ENCODE data around the gene FBXO39. TPM values are rescaled to one million over a fixed set of nuclear protein-coding genes. Genes with fewer than 3 reads are reported as not detected.

FBXO39 gene
- total RNA-seq, 3 donors from 2014 or later (not counting 1 experiment from before 2014, with no cell fraction given): 0.40 to 0.72 (median 0.43) TPM

DNA sequence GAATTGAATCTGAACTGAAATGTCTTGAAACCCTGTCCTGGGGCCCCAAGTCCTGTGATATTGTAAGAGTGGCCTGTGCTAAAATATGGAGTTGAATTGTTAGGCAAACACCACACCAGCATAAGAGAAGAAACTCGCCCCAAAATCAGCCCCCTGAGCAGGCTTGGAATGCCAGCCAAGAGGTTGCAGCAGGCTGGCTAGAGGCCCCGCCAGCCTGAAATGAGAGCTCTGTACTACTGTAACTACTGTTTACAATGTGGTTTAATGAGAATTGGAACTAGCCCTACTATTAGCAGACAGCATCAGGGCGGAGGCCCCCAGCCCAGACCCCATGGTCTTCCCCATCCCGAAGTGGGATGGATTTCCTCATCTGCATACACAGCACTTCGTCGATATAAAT is 23.7 kb downstream of the FBXO39 start:
- 93% methylated on average over 5 of the region's 6 CpGs for WGBS (ENCODE audit: insufficient coverage)

GRCh38 chr17:6800422-6801027 is 24.5 kb downstream of the FBXO39 start:
- WGBS (ENCODE audit: insufficient coverage): 91% methylated on average over 13 of the region's 13 CpGs

More for the DNA sequence above, 23.7 kb downstream of the FBXO39 start:
- H3K27me3 ChIP-seq (ENCODE audit: control insufficient read depth, insufficient read depth, low read length): no peaks in the 10 kb centered on the region
- intact Hi-C loops (cut with micrococcal nuclease): no loop called here
- Mint-ChIP-seq H3K4me3 (no peak overlapping the region), H3K36me3 (no peaks in the 10 kb centered on the region), H3K27me3 (ENCODE audit: low read depth in 2 of 2) (peaks cover 10 to 31% of the 10 kb centered on the region in 2 donors), H3K4me1 (no peaks in the 10 kb centered on the region), H3K27ac (no peak overlapping the region), H3K9me3 (no peaks in the 10 kb centered on the region)
- H3K4me1 ChIP-seq (ENCODE audit: control insufficient read depth, insufficient read depth, low read length): no peaks in the 10 kb centered on the region
- ATAC-seq (no peak), DNase-seq (no peak)
- no peak overlapping the region for H3K27ac ChIP-seq (ENCODE audit: low read length)
- TF ChIP-seq, protein P1, sequence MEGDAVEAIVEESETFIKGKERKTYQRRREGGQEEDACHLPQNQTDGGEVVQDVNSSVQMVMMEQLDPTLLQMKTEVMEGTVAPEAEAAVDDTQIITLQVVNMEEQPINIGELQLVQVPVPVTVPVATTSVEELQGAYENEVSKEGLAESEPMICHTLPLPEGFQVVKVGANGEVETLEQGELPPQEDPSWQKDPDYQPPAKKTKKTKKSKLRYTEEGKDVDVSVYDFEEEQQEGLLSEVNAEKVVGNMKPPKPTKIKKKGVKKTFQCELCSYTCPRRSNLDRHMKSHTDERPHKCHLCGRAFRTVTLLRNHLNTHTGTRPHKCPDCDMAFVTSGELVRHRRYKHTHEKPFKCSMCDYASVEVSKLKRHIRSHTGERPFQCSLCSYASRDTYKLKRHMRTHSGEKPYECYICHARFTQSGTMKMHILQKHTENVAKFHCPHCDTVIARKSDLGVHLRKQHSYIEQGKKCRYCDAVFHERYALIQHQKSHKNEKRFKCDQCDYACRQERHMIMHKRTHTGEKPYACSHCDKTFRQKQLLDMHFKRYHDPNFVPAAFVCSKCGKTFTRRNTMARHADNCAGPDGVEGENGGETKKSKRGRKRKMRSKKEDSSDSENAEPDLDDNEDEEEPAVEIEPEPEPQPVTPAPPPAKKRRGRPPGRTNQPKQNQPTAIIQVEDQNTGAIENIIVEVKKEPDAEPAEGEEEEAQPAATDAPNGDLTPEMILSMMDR (IDR thresholded peaks at IDR 0.05): no peak
- no peaks in the 10 kb centered on the region for H3K9me3 ChIP-seq (ENCODE audit: control insufficient read depth, insufficient read depth, low read length)
- H3K4me3 ChIP-seq (ENCODE audit: low read length): no peak overlapping the region
- H3K36me3 ChIP-seq (ENCODE audit: control insufficient read depth, insufficient read depth, low read length): no peaks in the 10 kb centered on the region

DNA sequence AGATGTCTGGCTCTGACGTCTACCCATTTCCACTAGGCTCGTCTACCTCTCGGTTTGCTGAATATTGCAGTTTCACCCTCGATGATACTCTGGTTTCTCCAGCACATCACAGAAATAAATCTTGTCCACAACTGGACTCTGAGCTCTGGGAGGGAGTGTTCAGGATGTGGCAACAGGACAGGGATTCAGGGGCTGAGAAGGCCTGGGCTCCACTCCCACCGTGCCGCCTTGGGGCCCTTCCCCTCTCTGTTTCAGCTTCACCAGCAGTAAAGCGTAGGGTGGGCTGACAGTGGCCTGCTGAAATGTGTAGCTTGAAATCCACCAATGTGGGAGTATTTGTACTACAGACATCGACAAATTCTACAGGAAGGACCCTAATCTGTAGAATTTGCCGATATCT is 35.5 kb downstream of the FBXO39 start:
- H3K4me3 ChIP-seq (ENCODE audit: low read length): no peak overlapping the region
- TF ChIP-seq, protein P1 (IDR thresholded peaks at IDR 0.05): no peak
- H3K36me3 Mint-ChIP-seq: no peaks in the 10 kb centered on the region
- ATAC-seq (no peak), DNase-seq (no peak)
- WGBS (ENCODE audit: insufficient coverage): 94% methylated on average over 9 of the region's 9 CpGs
- H3K36me3 ChIP-seq (ENCODE audit: control insufficient read depth, insufficient read depth, low read length): no peaks in the 10 kb centered on the region
- H3K9me3 ChIP-seq (ENCODE audit: control insufficient read depth, insufficient read depth, low read length): no peaks in the 10 kb centered on the region
- peaks cover 0 to 2% of the 10 kb centered on the region in 2 donors for H3K9me3 Mint-ChIP-seq
- H3K27ac Mint-ChIP-seq: no peak overlapping the region
- no peak overlapping the region for H3K27ac ChIP-seq (ENCODE audit: low read length)
- intact Hi-C loops (cut with micrococcal nuclease): no loop called here
- peaks cover 22 to 31% of the 10 kb centered on the region in 2 donors for H3K27me3 Mint-ChIP-seq (ENCODE audit: low read depth in 2 of 2)
- H3K4me1 ChIP-seq (ENCODE audit: control insufficient read depth, insufficient read depth, low read length): no peaks in the 10 kb centered on the region
- H3K4me3 Mint-ChIP-seq: no peak overlapping the region
- H3K27me3 ChIP-seq (ENCODE audit: control insufficient read depth, insufficient read depth, low read length): no peaks in the 10 kb centered on the region
- H3K4me1 Mint-ChIP-seq: no peaks in the 10 kb centered on the region

More at GRCh38 chr17:6800422-6801027, 24.5 kb downstream of the FBXO39 start:
- Mint-ChIP-seq H3K27me3 (ENCODE audit: low read depth in 2 of 2) (peaks cover 16 to 39% of the 10 kb centered on the region in 2 donors), H3K4me1 (no peaks in the 10 kb centered on the region), H3K4me3 (no peak overlapping the region), H3K36me3 (no peaks in the 10 kb centered on the region), H3K9me3 (no peaks in the 10 kb centered on the region), H3K27ac (no peak overlapping the region)
- no peaks in the 10 kb centered on the region for H3K36me3 ChIP-seq (ENCODE audit: control insufficient read depth, insufficient read depth, low read length)
- no peak for DNase-seq
- H3K4me1 ChIP-seq (ENCODE audit: control insufficient read depth, insufficient read depth, low read length): no peaks in the 10 kb centered on the region
- ATAC-seq: no peak
- TF ChIP-seq, protein P1 (IDR thresholded peaks at IDR 0.05): peak; percentile 33
- H3K27me3 ChIP-seq (ENCODE audit: control insufficient read depth, insufficient read depth, low read length): no peaks in the 10 kb centered on the region
- H3K9me3 ChIP-seq (ENCODE audit: control insufficient read depth, insufficient read depth, low read length): no peaks in the 10 kb centered on the region
- no peak overlapping the region for H3K4me3 ChIP-seq (ENCODE audit: low read length)
- no peak overlapping the region for H3K27ac ChIP-seq (ENCODE audit: low read length)
- intact Hi-C loops (cut with micrococcal nuclease): no loop called here

GRCh38 chr17:6812295-6812694 is 36.3 kb downstream of the FBXO39 start:
- WGBS (ENCODE audit: insufficient coverage): 77% methylated on average over 9 of the region's 9 CpGs
- Histone ChIP-seq H3K4me3 (ENCODE audit: low read length) (no peak overlapping the region), H3K27me3 (ENCODE audit: control insufficient read depth, insufficient read depth, low read length) (no peaks in the 10 kb centered on the region), H3K36me3 (ENCODE audit: control insufficient read depth, insufficient read depth, low read length) (no peaks in the 10 kb centered on the region), H3K27ac (ENCODE audit: low read length) (no peak overlapping the region), H3K9me3 (ENCODE audit: control insufficient read depth, insufficient read depth, low read length) (no peaks in the 10 kb centered on the region), H3K4me1 (ENCODE audit: control insufficient read depth, insufficient read depth, low read length) (no peaks in the 10 kb centered on the region)
- no peak overlapping the region for H3K4me3 Mint-ChIP-seq
- H3K27ac Mint-ChIP-seq: no peak overlapping the region
- H3K9me3 Mint-ChIP-seq: peaks cover 0 to 2% of the 10 kb centered on the region in 2 donors
- no peak for ATAC-seq
- intact Hi-C loops (cut with micrococcal nuclease): no loop called here
- H3K36me3 Mint-ChIP-seq: no peaks in the 10 kb centered on the region
- TF ChIP-seq, protein P1 (IDR thresholded peaks at IDR 0.05): no peak
- no peak for DNase-seq
- no peaks in the 10 kb centered on the region for H3K4me1 Mint-ChIP-seq
- H3K27me3 Mint-ChIP-seq (ENCODE audit: low read depth in 2 of 2): peaks cover 19 to 24% of the 10 kb centered on the region in 2 donors
